ENCODE results near the gene FRAS1. TPM values are rescaled to one million over a fixed set of nuclear protein-coding genes. Genes with fewer than 3 reads are reported as not detected.

Gene FRAS1
- total and polyA plus RNA-seq, 2 of the 8 experiments (the other 6 are each of a cell fraction or from before 2014, with no cell fraction given), result 38.5 to 109 TPM

DNA sequence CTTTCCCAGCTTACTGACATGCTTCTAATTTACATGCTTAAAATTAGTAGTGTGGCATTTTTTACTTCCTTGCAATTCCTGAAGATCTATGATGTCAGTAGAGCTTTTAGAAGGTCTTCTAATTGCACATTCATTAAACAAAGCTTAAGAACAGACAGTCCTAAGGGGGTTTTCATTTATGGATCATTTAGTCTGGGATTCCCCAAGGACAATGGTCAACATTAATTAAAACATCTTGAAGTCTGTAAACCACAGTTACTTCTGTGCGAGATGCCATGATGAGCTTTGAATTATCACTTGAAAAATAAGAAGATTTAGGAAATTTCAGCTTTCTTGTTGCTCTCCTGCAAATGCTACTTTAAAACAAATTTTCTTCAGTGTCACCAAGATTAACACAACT is 514.7 kb downstream of the FRAS1 start (continued):
- TF ChIP-seq RAD21 (IDR thresholded peaks at IDR 0.05 in 1 of 2, conservative IDR thresholded peaks at IDR 0.05 in 1 of 2; ENCODE audit: low read depth in 2 of 2, low read length in 2 of 2), result no peak

All from H1 (cell line).